Effector memory CD4-positive, alpha-beta T cell (primary cell): ENCODE results near the gene TCF7.
A peak's percentile ranks its signal among the peaks of the same experiment; 100 is the strongest.

Experiments
- DNase-seq, 3 donors: peaks; one replicate each; pipeline ENCODE4 v3.0.0-alpha.2; 2020
- H3K27ac ChIP-seq: 2 replicates; pipeline ENCODE4 v1.7.0; 2013; ENCODE audit warnings: mild to moderate bottlenecking, low read length, moderate library complexity; ENCODE audit not compliant: insufficient read depth, poor library complexity, severe bottlenecking
- H3K27me3 ChIP-seq: replicated peaks from 2 replicates; pipeline ENCODE4 v1.7.0; 2013; ENCODE audit warnings: mild to moderate bottlenecking, low read length; ENCODE audit not compliant: insufficient read depth, control insufficient read depth, poor library complexity, severe bottlenecking
- H3K36me3 ChIP-seq: 2 replicates; pipeline ENCODE4 v1.7.0; 2013; ENCODE audit warnings: mild to moderate bottlenecking, low read length, moderate library complexity; ENCODE audit not compliant: control insufficient read depth, insufficient read depth
- H3K4me1 ChIP-seq: 2 replicates; pipeline ENCODE4 v1.7.0; 2013; ENCODE audit warnings: low read length, mild to moderate bottlenecking; ENCODE audit not compliant: control insufficient read depth, insufficient read depth, poor library complexity, severe bottlenecking
- H3K4me3 ChIP-seq: 2 replicates; pipeline ENCODE4 v1.7.0; 2013; ENCODE audit warnings: low read length, low read depth, mild to moderate bottlenecking; ENCODE audit not compliant: insufficient read depth, poor library complexity, severe bottlenecking
- H3K9me3 ChIP-seq: 2 replicates; pipeline ENCODE4 v1.7.0; 2013; ENCODE audit warnings: mild to moderate bottlenecking, low read length, moderate library complexity; ENCODE audit not compliant: control insufficient read depth

TCF7 gene

GRCh38 chr5:134120386-134121138 lies 6.1 kb downstream of the TCF7 start:
- H3K4me1 ChIP-seq, result peaks cover 71% of the 10 kb centered on the region

GRCh38 chr5:134122530-134122929 lies 8.0 kb downstream of the TCF7 start:
- Histone ChIP-seq H3K36me3 (peaks cover 53% of the 10 kb centered on the region), H3K4me1 (peaks cover 86% of the 10 kb centered on the region), H3K4me3 (peak overlapping the region; percentile 31), H3K27ac (peak overlapping the region; percentile 98), H3K9me3 (no peaks in the 10 kb centered on the region), H3K27me3 (no peaks in the 10 kb centered on the region)
- peak; percentile 41 to 63 (median 60) for DNase-seq

More at GRCh38 chr5:134120386-134121138, 6.1 kb downstream of the TCF7 start:
- peak overlapping the region; percentile 85 for H3K27ac ChIP-seq
- H3K4me3 ChIP-seq, result peak overlapping the region; percentile 80
- no peaks in the 10 kb centered on the region for H3K27me3 ChIP-seq
- peaks cover 61% of the 10 kb centered on the region for H3K36me3 ChIP-seq
- no peaks in the 10 kb centered on the region for H3K9me3 ChIP-seq
- DNase-seq, result no peak

- no peaks in the 10 kb centered on the region for H3K27me3 ChIP-seq
- H3K4me3 ChIP-seq, result peak overlapping the region; percentile 31
- H3K4me1 ChIP-seq, result peaks cover 90% of the 10 kb centered on the region
- no peaks in the 10 kb centered on the region for H3K9me3 ChIP-seq
- H3K36me3 ChIP-seq, result peaks cover 50% of the 10 kb centered on the region
- peak overlapping the region; percentile 98 for H3K27ac ChIP-seq
- no peak for DNase-seq
These were observed 8.9 kb downstream of the TCF7 start for GRCh38 chr5:134123360-134123759.

GRCh38 chr5:134124289-134125038 lies 10.0 kb downstream of the TCF7 start:
- Histone ChIP-seq H3K9me3 (no peaks in the 10 kb centered on the region), H3K27ac (peak overlapping the region; percentile 98), H3K36me3 (peaks cover 39% of the 10 kb centered on the region), H3K4me1 (peaks cover 97% of the 10 kb centered on the region), H3K27me3 (no peaks in the 10 kb centered on the region), H3K4me3 (peak overlapping the region; percentile 40)
- peak in 1 of 3 donors; percentile 60 for DNase-seq

GRCh38 chr5:134125039-134126015 lies 10.8 kb downstream of the TCF7 start:
- Histone ChIP-seq H3K9me3 (no peaks in the 10 kb centered on the region), H3K27ac (peak overlapping the region; percentile 98), H3K4me3 (peak overlapping the region; percentile 40), H3K27me3 (no peaks in the 10 kb centered on the region), H3K36me3 (peaks cover 31% of the 10 kb centered on the region), H3K4me1 (peaks cover 98% of the 10 kb centered on the region)
- DNase-seq, result no peak

DNA sequence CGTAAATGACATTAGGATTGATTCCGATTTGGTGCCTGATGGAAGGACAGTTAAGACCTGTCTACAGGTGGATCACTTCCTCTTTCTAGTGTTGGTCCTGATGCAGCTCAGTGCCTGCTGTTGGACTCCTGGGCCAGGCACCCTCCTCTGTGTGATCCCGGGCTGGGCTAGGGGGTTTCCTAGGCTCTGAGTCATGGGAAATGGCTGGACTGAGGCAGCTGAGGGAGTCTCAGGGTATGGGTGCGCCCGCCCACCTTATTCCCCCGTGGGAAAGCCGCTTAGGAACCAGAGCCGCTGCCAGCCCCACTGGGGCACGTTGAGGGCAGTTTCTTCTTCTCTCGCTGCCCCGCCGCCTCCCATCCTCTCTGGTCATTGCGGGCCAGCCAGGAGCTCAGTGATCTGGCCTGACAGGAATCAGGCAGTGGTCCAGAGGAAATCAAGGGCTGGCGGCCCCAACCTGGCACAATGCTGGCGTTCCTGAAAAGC lies 12.9 kb downstream of the TCF7 start:
- Histone ChIP-seq H3K36me3 (peaks cover 28% of the 10 kb centered on the region), H3K4me1 (peaks cover 99% of the 10 kb centered on the region), H3K9me3 (no peaks in the 10 kb centered on the region), H3K4me3 (peak overlapping the region; percentile 43), H3K27me3 (no peaks in the 10 kb centered on the region), H3K27ac (peak overlapping the region; percentile 98)
- DNase-seq, result peak; percentile 62 to 71 (median 66)

GRCh38 chr5:134127988-134128647 lies 13.6 kb downstream of the TCF7 start:
- peak overlapping the region; percentile 98 for H3K27ac ChIP-seq
- H3K36me3 ChIP-seq, result peaks cover 29% of the 10 kb centered on the region
- H3K4me3 ChIP-seq, result peak overlapping the region; percentile 43
- H3K27me3 ChIP-seq, result no peaks in the 10 kb centered on the region
- DNase-seq, result no peak
- no peaks in the 10 kb centered on the region for H3K9me3 ChIP-seq
- H3K4me1 ChIP-seq, result peaks cover 98% of the 10 kb centered on the region

DNA sequence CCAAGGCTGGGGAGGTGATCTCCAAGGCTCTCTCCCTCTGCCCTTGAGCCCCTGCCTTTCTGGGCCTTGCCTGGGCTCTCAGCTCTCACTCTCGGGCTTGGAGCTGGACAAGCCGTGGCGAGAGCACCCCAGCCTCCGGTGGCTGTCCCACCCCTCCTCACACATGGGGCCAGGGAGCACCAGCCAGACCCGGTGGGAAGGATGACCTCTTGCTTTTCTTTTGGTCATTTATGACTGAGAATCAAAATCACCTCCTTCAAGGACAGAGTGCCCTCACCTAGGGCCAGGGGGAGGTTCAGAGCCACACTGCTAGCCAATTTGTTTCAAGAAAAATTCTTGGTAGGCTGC lies 14.1 kb downstream of the TCF7 start:
- H3K4me3 ChIP-seq, result peak overlapping the region; percentile 43
- no peak for DNase-seq
- no peaks in the 10 kb centered on the region for H3K9me3 ChIP-seq
- peaks cover 31% of the 10 kb centered on the region for H3K36me3 ChIP-seq
- H3K27ac ChIP-seq, result peak overlapping the region; percentile 98
- H3K27me3 ChIP-seq, result no peaks in the 10 kb centered on the region
- peaks cover 98% of the 10 kb centered on the region for H3K4me1 ChIP-seq
